IMR-90 (cell line): Measurements from ENCODE around the gene ABCA9. TPM values are rescaled to one million over a fixed set of nuclear protein-coding genes. Genes with fewer than 3 reads are reported as not detected.

Source experiments
- ATAC-seq: fragments of 200-7000 bp; cut with Tn5 transposase; 2 replicates; pipeline ENCODE4 v1.9.1; 2020; ENCODE audit warnings: low read depth, mild to moderate bottlenecking, moderate library complexity
- BruUV-seq: library from RNA; stranded (reverse); fragments of 400-500 nt; replicated peaks from 2 replicates; lab custom pipeline; 2021; lab: Mats Ljungman, UMichigan
- CTCF ChIA-PET: fragments of 300-600 bp; formaldehyde crosslinking; extraction: SDS; loops from one replicate; lab custom pipeline; 2021; ENCODE audit warnings: antibody characterized with exemption; lab: Yijun Ruan, JAX
- POLR2A ChIA-PET: fragments of 300-600 bp; sonication (Branson Sonifier 250); formaldehyde crosslinking; loops from one replicate; lab custom pipeline; 2022; ENCODE audit warnings: antibody characterized with exemption; ENCODE audit not compliant: unreplicated experiment; lab: Charles Lee
- DNase-seq: peaks from one replicate; pipeline ENCODE4 v3.0.0; 2013
- H2AFZ ChIP-seq: replicated peaks from 2 replicates; pipeline ENCODE3; 2013; ENCODE audit warnings: low read length, mild to moderate bottlenecking; ENCODE audit not compliant: poor library complexity
- H2AK5ac ChIP-seq: 2 replicates; pipeline ENCODE4 v1.6.1; 2013; ENCODE audit warnings: low read depth, low read length, inconsistent platforms
- H2AK9ac ChIP-seq: replicated peaks from 2 replicates; pipeline ENCODE3; 2013; ENCODE audit warnings: mild to moderate bottlenecking, low read depth, low read length, moderate library complexity; ENCODE audit not compliant: poor library complexity
- H2BK120ac ChIP-seq: 2 replicates; pipeline ENCODE4 v1.6.1; 2013; ENCODE audit warnings: low read depth, low read length, inconsistent platforms
- H2BK15ac ChIP-seq: 3 replicates; pipeline ENCODE4 v1.6.1; 2013; ENCODE audit warnings: low read depth, low read length, inconsistent platforms
- H2BK20ac ChIP-seq: 2 replicates; pipeline ENCODE4 v1.6.1; 2013; ENCODE audit warnings: low read depth, mild to moderate bottlenecking, inconsistent platforms, low read length, moderate library complexity
- H2BK5ac ChIP-seq: 2 replicates; pipeline ENCODE4 v1.6.1; 2013; ENCODE audit warnings: mild to moderate bottlenecking, low read depth, low read length, inconsistent platforms; ENCODE audit not compliant: poor library complexity, severe bottlenecking
- H3K14ac ChIP-seq: replicated peaks from 2 replicates; pipeline ENCODE4 v1.6.1; 2013; ENCODE audit warnings: low read depth, low read length, inconsistent platforms
- H3K18ac ChIP-seq: 2 replicates; pipeline ENCODE4 v1.6.1; 2013; ENCODE audit warnings: low read depth, low read length, control low read depth
- H3K23ac ChIP-seq: 2 replicates; pipeline ENCODE4 v1.6.1; 2013; ENCODE audit warnings: low read depth, low read length, inconsistent platforms
- H3K27ac ChIP-seq: 2 replicates; pipeline ENCODE4 v1.5.1; 2013; ENCODE audit warnings: mild to moderate bottlenecking, control low read depth, low read length; ENCODE audit not compliant: insufficient read depth
- H3K27me3 ChIP-seq: 2 replicates; pipeline ENCODE4 v1.6.1; 2013; ENCODE audit warnings: low read length; ENCODE audit not compliant: control insufficient read depth, insufficient read depth
- H3K36me3 ChIP-seq: 2 replicates; pipeline ENCODE4 v1.6.1; 2013; ENCODE audit warnings: low read length, mixed read lengths; ENCODE audit not compliant: control insufficient read depth, insufficient read depth
- H3K4ac ChIP-seq: 2 replicates; pipeline ENCODE4 v1.6.1; 2013; ENCODE audit warnings: low read depth, low read length, inconsistent platforms
- H3K4me1 ChIP-seq: 2 replicates; pipeline ENCODE4 v1.6.1; 2013; ENCODE audit warnings: low read length, mixed read lengths; ENCODE audit not compliant: control insufficient read depth, insufficient read depth
- H3K4me2 ChIP-seq: 2 replicates; pipeline ENCODE4 v1.6.1; 2013; ENCODE audit warnings: low read depth, mild to moderate bottlenecking, control low read depth, low read length, moderate library complexity
- H3K4me3 ChIP-seq: 2 replicates; pipeline ENCODE4 v1.5.1; 2013; ENCODE audit warnings: low read depth, mild to moderate bottlenecking, control low read depth, low read length, moderate library complexity; ENCODE audit not compliant: insufficient read depth
- H3K56ac ChIP-seq: 2 replicates; pipeline ENCODE4 v1.6.1; 2013; ENCODE audit warnings: low read length, inconsistent platforms; ENCODE audit not compliant: insufficient read depth; ENCODE audit errors: extremely low read depth
- H3K79me1 ChIP-seq, 2 experiments: 2 replicates each; pipeline ENCODE4 v1.6.1; 2013; ENCODE audit warnings: low read length in 2 of 2, inconsistent platforms in 1 of 2, low read depth in 1 of 2
- H3K9ac ChIP-seq: 2 replicates; pipeline ENCODE4 v1.6.1; 2013; ENCODE audit warnings: low read depth, low read length, control low read depth
- H3K9me1 ChIP-seq: 2 replicates; pipeline ENCODE4 v1.6.1; 2013; ENCODE audit warnings: low read length, inconsistent platforms; ENCODE audit not compliant: insufficient read depth
- H3K9me3 ChIP-seq: 2 replicates; pipeline ENCODE4 v1.6.1; 2013; ENCODE audit warnings: low read length; ENCODE audit not compliant: control insufficient read depth, insufficient read depth
- H4K20me1 ChIP-seq: 2 replicates; pipeline ENCODE4 v1.6.1; 2013; ENCODE audit warnings: low read length, inconsistent platforms; ENCODE audit not compliant: insufficient read depth
- H4K5ac ChIP-seq: 2 replicates; pipeline ENCODE4 v1.6.1; 2013; ENCODE audit warnings: mild to moderate bottlenecking, low read depth, low read length, control low read depth
- H4K8ac ChIP-seq, 2 experiments: 2 replicates each; pipeline ENCODE4 v1.6.1; 2013; ENCODE audit warnings: low read depth in 2 of 2, low read length in 2 of 2, control low read depth in 1 of 2, inconsistent platforms in 1 of 2
- H4K91ac ChIP-seq: 2 replicates; pipeline ENCODE4 v1.6.1; 2013; ENCODE audit warnings: low read depth, low read length, inconsistent platforms; ENCODE audit not compliant: insufficient read depth
- RAD21 ChIP-seq: IDR thresholded peaks from 2 replicates; pipeline ENCODE4 v1.6.1; 2012; ENCODE audit warnings: low read length, improper control_type of control experiment
- SMC3 ChIP-seq: fragments of 150-350 bp; IDR thresholded peaks from 2 replicates; pipeline ENCODE4 v1.6.1; 2016; ENCODE audit warnings: low read depth, mild to moderate bottlenecking, antibody characterized with exemption, low read length, moderate library complexity
- WGBS, 2 experiments: methylation state at CpG; one replicate each; pipeline versions ENCODE4 v1.1.5 to v1.1.7; 2013; ENCODE audit warnings: missing lambda C conversion rate in 2 of 2; ENCODE audit not compliant: insufficient read length in 1 of 2; ENCODE audit errors: extremely low coverage in 2 of 2; 5-methylcytosine and 5-hydroxymethylcytosine counted together
- dilution Hi-C: fragments of 300-500 bp; cut with HindIII; formaldehyde crosslinking; loops from one replicate; pipeline ENCODE4 v1.14.3; 2018; ENCODE audit warnings: low sequenced_read_pairs; ENCODE audit not compliant: unreplicated experiment
- in situ Hi-C: fragments of 300-500 bp; cut with MboI; formaldehyde crosslinking; loops from 3 replicates; pipeline ENCODE4 v1.14.3; 2019; ENCODE audit warnings: low sequenced_read_pairs, inconsistent platforms, mixed read lengths
- intact Hi-C: fragments of 100-400 bp; cut with micrococcal nuclease; formaldehyde crosslinking; loops from 2 replicates; pipeline ENCODE4 v1.10.0; 2022
- polyA plus RNA-seq, 3 experiments: library from polyadenylated mRNA; depleted of rRNA; stranded (reverse); fragments of >200 nt; gene quantifications; 2 replicates each; pipeline ENCODE4 v1.2.3, GENCODE V29; 2012; ENCODE audit warnings: low replicate concordance in 1 of 3
- total RNA-seq: library from RNA; depleted of rRNA; stranded (reverse); fragments of >200 nt; gene quantifications from 2 replicates; pipeline ENCODE4 v1.2.3, GENCODE V29; 2012

The ABCA9 gene
- total and polyA plus RNA-seq, 2 of the 4 experiments (the other 2 are of a cell fraction): under 0.01 TPM; not detected in 1

DNA sequence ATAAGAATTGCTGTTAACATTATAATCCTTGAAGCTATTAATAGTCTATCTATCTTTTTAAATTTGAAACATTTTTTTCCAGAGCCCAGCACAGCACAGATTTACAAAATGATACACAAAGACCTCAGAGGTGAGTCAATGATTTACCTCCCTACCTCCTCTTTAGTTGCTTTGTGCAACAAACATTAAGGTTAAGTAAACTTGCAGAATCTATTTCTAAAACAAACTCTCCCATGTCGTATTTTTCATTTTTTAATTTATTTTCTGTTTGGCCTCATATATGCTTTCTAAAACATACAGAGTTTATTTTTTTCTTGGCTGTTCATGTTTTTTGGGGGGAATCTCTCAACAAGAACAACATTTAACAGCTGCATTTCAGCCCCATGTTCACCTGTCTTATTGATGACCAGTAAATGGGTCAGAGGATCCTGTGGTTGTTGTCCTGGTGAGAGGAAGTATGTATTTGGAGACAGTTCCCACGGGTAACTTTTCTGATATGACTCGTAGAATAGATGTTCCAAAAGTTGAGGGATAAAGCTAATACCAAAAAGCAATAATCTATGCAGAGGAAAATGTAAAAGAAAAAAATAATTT lies 42.6 kb downstream of the ABCA9 start:
- in situ Hi-C loops: no loop called here
- no peaks in the 10 kb centered on the region for H3K27me3 ChIP-seq
- H4K5ac ChIP-seq: no peak overlapping the region
- dilution Hi-C loops: no loop called here
- CTCF ChIA-PET: no interaction called here
- no peak overlapping the region for H2AK5ac ChIP-seq
- H3K14ac ChIP-seq: no peak overlapping the region
- intact Hi-C loops: no loop called here
- H3K4me3 ChIP-seq: no peak overlapping the region
- no peak overlapping the region for H4K91ac ChIP-seq
- H3K4ac ChIP-seq: no peak overlapping the region
- H2AFZ ChIP-seq: no peak overlapping the region
- DNase-seq: no peak
- no peak for ATAC-seq
- no peak overlapping the region for H3K56ac ChIP-seq
- H3K36me3 ChIP-seq: no peaks in the 10 kb centered on the region
- H2BK20ac ChIP-seq: no peak overlapping the region
- no peak overlapping the region for H3K9ac ChIP-seq
- H4K20me1 ChIP-seq: no peaks in the 10 kb centered on the region
- no peak for TF ChIP-seq SMC3
- TF ChIP-seq RAD21: no peak
- H3K4me1 ChIP-seq: no peaks in the 10 kb centered on the region
- H2BK120ac ChIP-seq: no peak overlapping the region
- no peaks in the 10 kb centered on the region for H3K9me3 ChIP-seq
- no peak overlapping the region for H3K27ac ChIP-seq
- no TSS peak for BruUV-seq
- H2AK9ac ChIP-seq: no peak overlapping the region
- POLR2A ChIA-PET: no interaction called here
- H2BK5ac ChIP-seq: no peak overlapping the region
- no peak overlapping the region for H3K18ac ChIP-seq
- H2BK15ac ChIP-seq: no peak overlapping the region
- no peaks in the 10 kb centered on the region for H3K9me1 ChIP-seq
- no peak overlapping the region for H3K23ac ChIP-seq
- no peaks in the 10 kb centered on the region for H3K79me1 ChIP-seq
- no peak overlapping the region for H4K8ac ChIP-seq
- H3K4me2 ChIP-seq: no peak overlapping the region
- no CpG with 5 or more reads among the region's 3 CpGs for WGBS, 2 experiments
